Endothelial cell of umbilical vein (primary cell): Measurements from ENCODE around the gene ESPNL. TPM values are rescaled to one million over a fixed set of nuclear protein-coding genes. Genes with fewer than 3 reads are reported as not detected.

Experiments used
- BruUV-seq: library from RNA; stranded (reverse); fragments of 400-500 nt; replicated peaks from 2 replicates; lab custom pipeline; 2021; lab: Mats Ljungman, UMichigan
- CTCF ChIA-PET: fragments of 300-600, 350-600 bp; sonication (Branson Sonifier 250); formaldehyde crosslinking; loops from one replicate; lab custom pipeline; 2021; ENCODE audit warnings: antibody characterized with exemption, inconsistent platforms; lab: Charles Lee
- POLR2A ChIA-PET: fragments of 300-600, 350-600 bp; sonication (Branson Sonifier 250); formaldehyde crosslinking; loops from one replicate; lab custom pipeline; 2021; ENCODE audit warnings: antibody characterized with exemption, inconsistent platforms; lab: Charles Lee
- DNase-seq: peaks from one replicate; pipeline ENCODE4 v3.0.0-alpha.2; 2011; ENCODE audit warnings: low read depth, low spot score
- FAIRE-seq: peaks from 2 replicates; lab custom pipeline; 2011; peaks lifted over from hg19 to GRCh38; lab: Jason Lieb, UNC
- H2AFZ ChIP-seq: 2 replicates; pipeline ENCODE4 v1.6.0; 2012; ENCODE audit warnings: low read depth, low read length, control low read depth, inconsistent platforms
- H3K27ac ChIP-seq: 2 replicates; pipeline ENCODE4 v1.5.1; 2011; ENCODE audit warnings: low read depth, mild to moderate bottlenecking, control low read depth, low read length, moderate library complexity; ENCODE audit not compliant: insufficient read depth
- H3K27me3 ChIP-seq, 2 experiments: 2 replicates each; pipeline versions ENCODE4 v1.6.0 to v1.6.1; 2011; ENCODE audit warnings: low read length in 2 of 2, mixed read lengths in 1 of 2; ENCODE audit not compliant: control insufficient read depth in 2 of 2, insufficient read depth in 2 of 2
- H3K36me3 ChIP-seq, 2 experiments: 2 replicates in 1 of 2; 3 replicates in 1 of 2; pipeline ENCODE4 v1.5.1; 2011; ENCODE audit warnings: low read length in 2 of 2, mild to moderate bottlenecking in 1 of 2, moderate library complexity in 1 of 2; ENCODE audit not compliant: control insufficient read depth in 2 of 2, insufficient read depth in 2 of 2; ENCODE audit errors: extremely low read depth in 1 of 2
- H3K4me1 ChIP-seq: 3 replicates; pipeline ENCODE4 v1.5.1; 2011; ENCODE audit warnings: mild to moderate bottlenecking, low read length; ENCODE audit not compliant: control insufficient read depth, insufficient read depth; ENCODE audit errors: extremely low read depth
- H3K4me2 ChIP-seq: 2 replicates; pipeline ENCODE4 v1.6.1; 2011; ENCODE audit warnings: low read length, control low read depth, mixed read lengths; ENCODE audit not compliant: insufficient read depth
- H3K4me3 ChIP-seq, 3 experiments: fragments of 200-600 bp in 1 of 3; sonication (generic), shearing (Covaris generic) in 1 of 3; replicated peaks in 1 of 3; 2 replicates each; pipeline ENCODE4 v1.5.1; 2011 to 2016; ENCODE audit warnings: control low read depth in 3 of 3, low read length in 3 of 3, mild to moderate bottlenecking in 2 of 3, inconsistent platforms in 1 of 3, low read depth in 1 of 3, moderate library complexity in 1 of 3; ENCODE audit not compliant: insufficient read depth in 1 of 3
- H3K79me2 ChIP-seq: 2 replicates; pipeline ENCODE4 v1.6.0; 2012; ENCODE audit warnings: low read length, inconsistent platforms; ENCODE audit not compliant: control insufficient read depth, insufficient read depth
- H3K9ac ChIP-seq: replicated peaks from 2 replicates; pipeline ENCODE3; 2011; ENCODE audit warnings: low read length, control low read depth; ENCODE audit not compliant: insufficient read depth; ENCODE audit errors: extremely low read depth
- H3K9me1 ChIP-seq: replicated peaks from 3 replicates; pipeline ENCODE4 v1.6.0; 2011; ENCODE audit warnings: mild to moderate bottlenecking, low read length; ENCODE audit not compliant: control insufficient read depth, insufficient read depth; ENCODE audit errors: extremely low read depth
- H3K9me3 ChIP-seq: replicated peaks from 2 replicates; pipeline ENCODE4 v1.5.1; 2012; ENCODE audit warnings: low read length, inconsistent platforms; ENCODE audit not compliant: control insufficient read depth, insufficient read depth
- H4K20me1 ChIP-seq: replicated peaks from 2 replicates; pipeline ENCODE3; 2011; ENCODE audit warnings: mild to moderate bottlenecking, low read length; ENCODE audit not compliant: control insufficient read depth, insufficient read depth; ENCODE audit errors: extremely low read depth
- CTCF ChIP-seq, 2 donors: IDR thresholded peaks; 1 replicate in 1 of 2; 2 replicates in 1 of 2; pipeline ENCODE4 v1.5.1; 2011; ENCODE audit warnings: low read length in 2 of 2, mild to moderate bottlenecking in 2 of 2, moderate library complexity in 2 of 2, control low read depth in 1 of 2, inconsistent platforms in 1 of 2, low read depth in 1 of 2; ENCODE audit not compliant: insufficient read depth in 1 of 2; ENCODE audit errors: extremely low read depth in 1 of 2
- EZH2 ChIP-seq: IDR thresholded peaks from 2 replicates; pipeline ENCODE4 v1.6.1; 2012; ENCODE audit warnings: borderline replicate concordance, low read depth, mild to moderate bottlenecking, moderate library complexity, low read length, inconsistent platforms; ENCODE audit not compliant: severe bottlenecking
- FOS ChIP-seq: IDR thresholded peaks from 2 replicates; pipeline ENCODE4 v1.6.1; 2011; ENCODE audit warnings: mild to moderate bottlenecking, low read length, moderate library complexity, borderline replicate concordance; ENCODE audit not compliant: insufficient read depth
- GATA2 ChIP-seq: IDR thresholded peaks from 2 replicates; pipeline ENCODE4 v1.7.0; 2011; ENCODE audit warnings: low read depth, mild to moderate bottlenecking, moderate library complexity, mixed read lengths, low read length; ENCODE audit not compliant: insufficient read length, insufficient read depth
- JUN ChIP-seq: IDR thresholded peaks from 2 replicates; pipeline ENCODE4 v1.6.1; 2011; ENCODE audit warnings: borderline replicate concordance, low read depth; ENCODE audit not compliant: insufficient read length, insufficient read depth
- MAX ChIP-seq: IDR thresholded peaks from 2 replicates; pipeline ENCODE4 v1.6.1; 2011; ENCODE audit not compliant: insufficient read depth, insufficient read length
- MYC ChIP-seq: IDR thresholded peaks from one replicate; pipeline ENCODE4 v1.6.1; 2011; ENCODE audit warnings: mild to moderate bottlenecking, low read depth, low read length
- POLR2A ChIP-seq: IDR thresholded peaks from 2 replicates; pipeline ENCODE4 v1.6.1; 2012; ENCODE audit warnings: low read depth, mild to moderate bottlenecking, control low read depth, low read length
- POLR2AphosphoS5 ChIP-seq: IDR thresholded peaks from 2 replicates; pipeline ENCODE4 v1.6.1; 2012; ENCODE audit warnings: low read depth, mild to moderate bottlenecking, control low read depth, low read length, moderate library complexity; ENCODE audit not compliant: insufficient read depth
- dilution Hi-C: fragments of 300-500 bp; cut with MboI; formaldehyde crosslinking; loops from one replicate; pipeline ENCODE4 v1.15.0; 2019; ENCODE audit warnings: low sequenced_read_pairs; ENCODE audit not compliant: extremely low pct_ligation_motif_present
- intact Hi-C: fragments of 100-400 bp; cut with micrococcal nuclease; formaldehyde crosslinking; loops from one replicate; pipeline ENCODE4 v1.10.0; 2022
- polyA plus RNA-seq, 4 experiments: library from polyadenylated mRNA; depleted of rRNA in 3 of 4; stranded (reverse) in 3 of 4; unstranded in 1 of 4; fragments of >200 nt; gene quantifications; 2 replicates each; pipeline versions ENCODE4 v1.2.1 to v1.2.3, GENCODE V29; 2011 to 2012; ENCODE audit warnings: missing spikeins in 1 of 4
- total RNA-seq: library from RNA; stranded (reverse); gene quantifications from 2 replicates; pipeline ENCODE4 v1.2.3, GENCODE V29; 2021

Gene ESPNL
- total and polyA plus RNA-seq, 2 donors (not counting 3 experiments of a cell fraction or from before 2014, with no cell fraction given) = not detected

GRCh38 chr2:238067939-238068338, 32.2 kb upstream of the ESPNL start:
- Histone ChIP-seq H3K9me1 (no peaks in the 10 kb centered on the region), H3K27ac (no peak overlapping the region), H3K79me2 (peaks cover under 1% of the 10 kb centered on the region), H3K4me3 (no peak overlapping the region), H3K9me3 (no peaks in the 10 kb centered on the region), H2AFZ (no peak overlapping the region), H3K9ac (no peak overlapping the region), H3K4me2 (no peak overlapping the region), H4K20me1 (no peaks in the 10 kb centered on the region), H3K36me3 (peaks cover 6% of the 10 kb centered on the region in 2 experiments), H3K4me1 (no peaks in the 10 kb centered on the region), H3K27me3 (no peaks in the 10 kb centered on the region)
- dilution Hi-C loops = no loop called here
- BruUV-seq = no TSS peak
- ChIA-PET CTCF (no interaction called here), POLR2A (no interaction called here)
- FAIRE-seq = no peak
- no peak for DNase-seq
- intact Hi-C loops = loop anchor here (10.0 kb wide), 1 partner anchor 167 kb away; no protein-coding TSS in a partner anchor
- TF ChIP-seq MAX = no peak

GRCh38 chr2:238069021-238069709, 31.0 kb upstream of the ESPNL start:
- Histone ChIP-seq H3K4me2 (no peak overlapping the region), H3K9me1 (no peaks in the 10 kb centered on the region), H3K27me3 (no peaks in the 10 kb centered on the region), H2AFZ (no peak overlapping the region), H3K27ac (no peak overlapping the region), H4K20me1 (no peaks in the 10 kb centered on the region), H3K9me3 (no peaks in the 10 kb centered on the region), H3K4me1 (no peaks in the 10 kb centered on the region), H3K79me2 (no peaks in the 10 kb centered on the region), H3K9ac (no peak overlapping the region), H3K4me3 (no peak overlapping the region), H3K36me3 (peaks cover 6% of the 10 kb centered on the region in 2 experiments)
- dilution Hi-C loops (no loop called here), intact Hi-C loops (loop anchor here (10.0 kb wide), 1 partner anchor 166 kb away; no protein-coding TSS in a partner anchor)
- no peak for DNase-seq
- TF ChIP-seq MYC = no peak
- TF ChIP-seq FOS = no peak
- no peak for TF ChIP-seq EZH2
- no peak for TF ChIP-seq MAX
- no peak for TF ChIP-seq CTCF (IDR thresholded peaks at IDR 0.05; ENCODE audit: extremely low read depth in 1 of 2, insufficient read depth in 1 of 2, low read depth in 1 of 2, low read length in 2 of 2)
- no peak for TF ChIP-seq POLR2A
- no peak for TF ChIP-seq GATA2
- no peak for TF ChIP-seq POLR2AphosphoS5
- no peak for TF ChIP-seq JUN
- ChIA-PET CTCF (no interaction called here), POLR2A (no interaction called here)
- no TSS peak for BruUV-seq
- no peak for FAIRE-seq
